Fibroblast of the aortic adventitia (primary cell): ENCODE measurements around the gene SPTBN4. TPM values are rescaled to one million over a fixed set of nuclear protein-coding genes. Genes with fewer than 3 reads are reported as not detected.

Source experiments
- DNase-seq: peaks from one replicate; pipeline ENCODE4 v3.0.0-alpha.2; 2010; ENCODE audit warnings: low read depth
- H3K4me3 ChIP-seq: 2 replicates; pipeline ENCODE4 v1.5.1; 2011; ENCODE audit warnings: low read depth, mild to moderate bottlenecking, control low read depth, low read length, moderate library complexity
- CTCF ChIP-seq: IDR thresholded peaks from 2 replicates; pipeline ENCODE4 v1.5.1; 2011; ENCODE audit warnings: mild to moderate bottlenecking, low read length, control low read depth, inconsistent platforms; ENCODE audit not compliant: insufficient read depth
- total RNA-seq: library from RNA; depleted of rRNA; stranded (reverse); fragments of >200 nt; gene quantifications from 2 replicates; pipeline ENCODE4 v1.2.3, GENCODE V29; 2012; ENCODE audit warnings: low replicate concordance

The SPTBN4 gene
- total RNA-seq, 1 donor: 3.5 TPM

GRCh38 chr19:40442328-40443130 lies 24.3 kb upstream of the SPTBN4 start:
- H3K4me3 ChIP-seq: peak overlapping the region; percentile 70
- no peak for TF ChIP-seq CTCF
- DNase-seq: no peak

- peak overlapping the region; percentile 84 for H3K4me3 ChIP-seq
- DNase-seq: peak; percentile 100
- no peak for TF ChIP-seq CTCF
Observed at GRCh38 chr19:40443131-40443999, 23.4 kb upstream of the SPTBN4 start.

- peak within 1 kb of the TSS; percentile 84 for H3K4me3 ChIP-seq
- TF ChIP-seq CTCF: no peak
- DNase-seq: peak; percentile 92
Observed at GRCh38 chr19:40444000-40444824, 22.6 kb upstream of the SPTBN4 start, which contains the start of gene SERTAD3. Gene SERTAD3 (minus strand): TSS chr19:40444335. CDS start chr19:40442080, 2,255 bp downstream.

- peak; percentile 25 for TF ChIP-seq CTCF
- DNase-seq: no peak
Observed at GRCh38 chr19:40444825-40445312, 21.9 kb upstream of the SPTBN4 start.

GRCh38 chr19:40445780-40446262 lies 21.0 kb upstream of the SPTBN4 start:
- no peak for DNase-seq
- TF ChIP-seq CTCF: no peak

More at GRCh38 chr19:40444825-40445312, 21.9 kb upstream of the SPTBN4 start:
- H3K4me3 ChIP-seq: peak overlapping the region; percentile 84

More at GRCh38 chr19:40445780-40446262, 21.0 kb upstream of the SPTBN4 start:
- H3K4me3 ChIP-seq: no peak overlapping the region
